ENCODE measurements around the gene SMARCC1.

Gene SMARCC1

GRCh38 chr3:47636921-47637320 is 144.8 kb downstream of the SMARCC1 start:
- H3K4me3 ChIP-seq (ENCODE audit: low read length), result no peak overlapping the region
- no peak for DNase-seq (ENCODE audit: low read depth)
- no peak for TF ChIP-seq CTCF (conservative IDR thresholded peaks at IDR 0.05; ENCODE audit: low read length)

GRCh38 chr3:47636225-47636624 is 145.5 kb downstream of the SMARCC1 start:
- TF ChIP-seq CTCF (conservative IDR thresholded peaks at IDR 0.05; ENCODE audit: low read length), result no peak
- DNase-seq (ENCODE audit: low read depth), result peak; percentile 14
- H3K4me3 ChIP-seq (ENCODE audit: low read length), result no peak overlapping the region

- no peak for DNase-seq (ENCODE audit: low read depth)
- no peak for TF ChIP-seq CTCF (conservative IDR thresholded peaks at IDR 0.05; ENCODE audit: low read length)
- H3K4me3 ChIP-seq (ENCODE audit: low read length), result no peak overlapping the region
These were observed 146.2 kb downstream of the SMARCC1 start for GRCh38 chr3:47635536-47635935.

- TF ChIP-seq CTCF (conservative IDR thresholded peaks at IDR 0.05; ENCODE audit: low read length), result no peak
- DNase-seq (ENCODE audit: low read depth), result no peak
- H3K4me3 ChIP-seq (ENCODE audit: low read length), result no peak overlapping the region
These were observed 146.7 kb downstream of the SMARCC1 start for GRCh38 chr3:47634996-47635395.

- H3K4me3 ChIP-seq (ENCODE audit: low read length), result no peak overlapping the region
- TF ChIP-seq CTCF (conservative IDR thresholded peaks at IDR 0.05; ENCODE audit: low read length), result no peak
- no peak for DNase-seq (ENCODE audit: low read depth)
These were observed 150.9 kb downstream of the SMARCC1 start for GRCh38 chr3:47630810-47631209.

GRCh38 chr3:47629770-47630169 is 151.9 kb downstream of the SMARCC1 start:
- no peak for TF ChIP-seq CTCF (conservative IDR thresholded peaks at IDR 0.05; ENCODE audit: low read length)
- no peak for DNase-seq (ENCODE audit: low read depth)
- no peak overlapping the region for H3K4me3 ChIP-seq (ENCODE audit: low read length)

- no peak for TF ChIP-seq CTCF (conservative IDR thresholded peaks at IDR 0.05; ENCODE audit: low read length)
- no peak for DNase-seq (ENCODE audit: low read depth)
- H3K4me3 ChIP-seq (ENCODE audit: low read length), result no peak overlapping the region
These were observed 153.3 kb downstream of the SMARCC1 start for GRCh38 chr3:47628426-47628825.

Measured in AG10803 (cell line).